DMS79 (cell line): ENCODE results near the gene DCP1B.

Experiments
- DNase-seq: peaks from one replicate; lab custom pipeline; 2025; lab: John Stamatoyannopoulos, UW

The DCP1B gene

GRCh38 chr12:1919763-1920162 lies 84.5 kb downstream of the DCP1B start:
- DNase-seq: no peak

DNA sequence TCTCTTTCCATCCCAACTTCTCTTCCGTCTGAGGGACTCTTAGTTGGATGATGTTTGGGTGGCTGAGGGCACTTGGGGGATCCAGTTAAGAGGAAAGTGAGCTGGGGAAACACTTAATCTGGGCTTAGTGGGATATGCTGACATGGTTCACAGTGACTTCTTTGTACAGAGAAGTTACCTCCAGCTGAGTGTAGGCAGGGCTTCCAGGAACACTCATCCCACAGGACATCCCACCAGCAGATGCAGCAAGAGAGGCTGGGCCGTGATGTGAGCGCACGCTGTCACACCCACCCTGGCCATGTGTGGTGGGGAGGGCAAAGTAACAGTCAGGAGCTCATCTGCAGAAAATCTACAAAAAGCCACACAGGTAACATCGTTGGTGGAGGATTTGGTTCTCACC lies 85.0 kb downstream of the DCP1B start:
- no peak for DNase-seq

DNA sequence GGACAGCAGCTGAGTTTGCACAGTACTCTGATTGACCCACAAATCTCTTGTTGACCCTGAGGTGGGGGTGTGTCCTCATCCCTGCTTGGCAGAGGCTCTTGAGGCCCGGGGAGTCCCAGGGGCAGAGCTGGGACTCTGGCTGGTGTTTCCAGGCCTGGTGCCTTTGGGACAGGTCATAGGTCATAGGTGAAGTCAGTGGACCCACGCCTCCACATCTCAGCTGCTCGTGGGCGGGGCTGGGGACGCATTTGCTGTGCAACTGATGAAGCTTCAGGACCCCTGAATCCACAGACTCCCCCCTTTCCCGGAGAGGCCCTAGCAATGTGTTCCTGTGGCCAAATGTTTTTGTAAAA lies 85.4 kb downstream of the DCP1B start:
- no peak for DNase-seq

DNA sequence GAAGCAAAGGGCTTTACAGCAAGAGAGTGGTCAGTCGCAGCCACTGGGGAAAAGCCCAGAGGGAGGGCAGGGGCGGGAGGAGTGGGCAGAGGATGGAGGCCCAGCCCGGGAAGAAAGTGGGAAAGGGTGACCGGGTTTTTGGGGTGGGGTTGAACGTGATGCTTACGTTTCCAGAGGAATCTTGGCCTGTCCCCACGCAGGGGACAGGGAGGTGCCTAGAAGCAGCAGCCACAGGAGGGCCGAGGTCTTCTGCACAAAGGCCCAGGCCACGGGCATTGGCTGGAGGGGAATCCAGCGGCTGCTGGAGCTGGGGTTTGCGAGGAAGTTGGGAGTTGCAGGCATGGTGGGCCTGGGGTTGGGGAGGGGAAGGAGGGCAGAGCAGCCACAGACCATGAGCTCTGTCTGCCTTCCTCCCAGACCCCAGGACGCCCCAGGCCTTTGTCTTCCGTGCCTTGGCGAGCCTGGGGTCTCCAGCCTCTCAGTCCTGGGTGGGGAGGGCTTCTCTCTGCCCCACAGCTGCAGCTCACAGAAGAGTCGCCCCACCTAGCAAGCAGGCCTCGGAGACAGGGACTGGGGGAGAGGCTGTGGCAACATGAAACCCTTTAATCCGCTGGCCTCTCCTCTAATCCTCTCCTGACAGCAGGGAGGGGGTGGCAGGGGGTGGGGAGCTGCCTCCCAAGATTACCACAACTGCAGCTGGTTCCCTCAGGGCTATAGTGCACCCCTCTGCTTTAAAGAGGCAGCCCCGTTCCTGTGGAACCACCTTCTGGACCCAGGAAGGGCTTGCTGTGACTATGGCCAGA lies 86.0 kb downstream of the DCP1B start, which contains the start of gene CACNA2D4:
Gene CACNA2D4 (minus strand): TSS at position 572 of the 803 bp plus-strand sequence. CDS start 179 bp downstream, at position 393.
- DNase-seq: no peak

DNA sequence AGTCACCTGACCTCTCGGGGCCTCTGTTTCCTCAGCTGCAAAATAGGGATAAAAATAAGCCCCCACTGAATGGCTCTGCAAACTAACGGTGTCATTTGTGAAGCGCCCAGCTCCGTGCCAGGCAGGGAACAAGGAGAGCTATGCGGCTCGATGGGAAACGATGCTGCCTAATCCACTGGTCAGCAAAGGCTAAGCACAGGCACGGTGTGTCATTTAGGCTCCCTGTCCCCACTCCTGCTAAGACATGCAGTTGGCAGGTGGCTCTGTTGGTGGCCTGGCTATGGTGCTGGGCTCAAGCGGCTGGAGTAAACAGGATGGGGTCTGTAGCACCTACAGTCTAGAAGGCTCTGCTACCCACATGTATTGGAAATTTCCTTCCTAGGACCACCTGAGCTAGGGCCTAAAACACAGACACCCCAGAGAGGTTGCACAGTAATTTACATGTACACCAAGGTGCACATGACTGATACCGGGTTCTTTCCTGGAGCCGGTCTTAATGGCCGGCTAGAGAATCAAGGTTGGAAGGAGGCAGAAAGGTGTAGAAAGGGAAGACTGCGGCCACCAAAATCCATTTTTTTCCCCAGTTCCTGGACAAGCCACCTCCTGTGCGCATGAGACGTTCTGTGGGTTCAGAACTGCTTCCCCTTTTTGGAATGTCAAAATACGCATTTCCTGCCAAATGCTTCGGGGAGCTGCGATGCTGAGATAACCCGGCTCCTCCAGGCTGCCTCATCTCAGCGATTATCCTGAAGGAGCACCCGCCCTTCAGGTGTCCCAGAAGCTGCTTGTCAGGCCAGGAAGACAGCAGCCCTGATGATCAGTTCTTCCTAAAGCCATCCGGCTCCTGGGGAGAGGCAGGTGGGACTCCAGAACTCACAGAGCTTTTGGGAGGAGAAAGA lies 86.8 kb downstream of the DCP1B start:
- DNase-seq: no peak

DNA sequence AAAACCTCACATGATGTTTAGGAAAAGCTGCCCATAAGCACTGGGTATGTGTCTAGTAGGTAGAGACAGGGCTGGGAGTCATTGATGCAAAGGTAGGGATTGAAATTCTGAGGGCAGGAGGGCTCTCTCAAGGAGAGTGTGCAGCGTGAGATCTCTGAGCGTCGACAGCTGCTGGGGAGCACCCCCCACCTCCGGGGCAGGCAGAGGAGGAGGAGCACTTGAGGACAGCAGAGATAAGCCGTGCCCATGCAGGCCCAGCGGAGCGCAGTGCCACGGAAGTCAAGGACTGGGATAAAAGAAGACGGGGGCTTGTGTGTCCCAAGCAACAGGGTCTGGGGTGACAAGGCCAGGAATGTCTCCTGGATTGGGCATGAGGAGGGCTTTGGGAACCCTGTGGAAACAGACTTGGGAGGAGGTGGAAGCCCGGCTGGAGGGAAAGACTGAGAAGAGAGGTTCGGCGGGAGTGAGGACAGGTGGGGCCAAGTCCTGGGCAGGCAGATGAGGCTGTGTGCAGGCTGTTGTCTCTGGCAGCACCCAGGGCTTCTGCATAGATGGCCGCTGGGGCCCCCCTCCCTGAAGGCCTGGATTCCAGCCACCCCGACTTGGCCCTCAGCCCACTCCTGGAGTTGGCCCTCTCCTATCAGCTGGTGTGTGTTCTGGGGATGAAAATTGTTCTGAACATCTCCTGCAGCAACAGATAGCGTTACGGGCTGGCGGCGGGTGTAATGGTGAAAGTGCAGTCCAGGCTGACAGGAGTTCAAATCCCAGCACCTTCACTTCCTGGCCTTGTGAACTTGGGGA lies 87.7 kb downstream of the DCP1B start:
- DNase-seq: no peak

DNA sequence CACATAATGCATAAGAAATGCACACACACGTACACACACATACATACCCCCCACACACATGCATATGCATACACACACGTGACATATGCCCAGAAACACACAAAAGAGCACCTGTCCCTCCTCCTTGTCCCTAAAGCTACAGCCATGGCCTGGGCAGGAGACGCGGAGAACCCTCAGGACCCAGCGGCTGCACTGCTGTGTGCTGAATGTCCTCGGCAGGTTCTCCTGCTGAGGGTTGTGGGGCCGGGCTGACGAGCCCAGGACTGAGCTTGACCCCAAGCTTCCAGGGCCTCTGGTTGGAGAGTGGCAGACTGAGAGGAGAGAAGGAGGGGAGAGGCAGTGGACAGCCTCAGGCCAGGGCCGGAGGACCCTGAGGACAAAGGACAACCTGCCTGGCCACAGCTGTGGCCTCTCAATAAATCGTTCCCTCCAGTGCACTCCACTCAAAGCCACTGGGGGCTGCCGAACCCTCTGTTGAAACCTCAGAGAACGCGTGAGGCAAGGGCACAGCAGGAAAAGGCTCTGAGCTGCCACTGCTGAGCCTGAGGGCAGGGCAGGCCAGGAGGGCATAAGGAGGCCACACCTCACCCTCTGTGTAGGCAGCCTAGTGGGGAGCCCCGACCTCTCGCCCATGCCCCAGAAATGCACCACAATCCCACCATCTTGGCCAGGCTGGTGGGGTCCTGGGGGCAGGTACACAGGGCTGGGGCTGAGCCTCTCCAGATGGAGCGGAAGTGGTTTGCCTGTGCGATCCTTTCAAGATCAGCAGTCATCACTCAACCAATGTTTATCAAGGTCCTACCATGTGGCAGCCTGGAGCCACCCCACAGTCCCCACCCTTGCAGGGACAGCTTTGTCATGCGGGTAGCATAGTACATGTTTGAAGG lies 88.9 kb downstream of the DCP1B start:
- DNase-seq: no peak

DNA sequence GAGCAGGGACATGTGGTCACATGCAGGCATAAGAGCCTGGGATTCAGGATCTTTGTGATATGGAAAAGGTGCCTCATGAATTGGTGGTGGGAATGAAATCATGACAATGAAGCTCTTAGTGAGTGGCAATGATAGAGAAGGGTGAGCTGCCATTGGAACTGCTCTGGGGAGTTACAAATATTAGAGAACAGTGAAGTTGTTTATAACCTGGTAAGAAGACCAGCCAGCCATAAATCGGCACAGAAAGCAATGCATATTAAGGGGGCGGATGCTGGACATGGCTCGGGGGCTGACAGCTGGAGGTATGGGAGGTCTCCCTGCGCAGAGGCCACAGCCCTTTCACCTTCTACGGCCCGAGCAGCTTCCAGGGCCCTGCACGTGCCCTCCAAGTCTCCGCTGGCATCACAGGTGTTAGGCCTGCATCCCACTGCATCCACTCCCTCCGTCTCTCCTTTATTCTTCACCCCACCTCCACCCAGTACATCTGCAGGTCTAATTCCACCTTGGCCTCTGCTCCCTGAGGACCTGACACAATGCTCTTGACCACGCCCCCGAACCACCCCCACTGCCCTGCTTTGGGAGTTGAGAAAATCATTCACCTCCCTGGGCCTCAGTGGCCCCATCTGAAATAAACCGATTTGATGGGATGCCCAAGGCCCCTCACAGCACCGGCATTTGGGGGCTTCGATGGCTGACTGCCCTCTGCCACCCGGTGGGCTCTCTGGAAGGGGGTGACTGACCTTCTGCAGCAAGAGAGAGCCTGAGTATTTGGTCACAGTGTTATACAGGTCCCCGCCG lies 89.9 kb downstream of the DCP1B start:
- DNase-seq: no peak

DNA sequence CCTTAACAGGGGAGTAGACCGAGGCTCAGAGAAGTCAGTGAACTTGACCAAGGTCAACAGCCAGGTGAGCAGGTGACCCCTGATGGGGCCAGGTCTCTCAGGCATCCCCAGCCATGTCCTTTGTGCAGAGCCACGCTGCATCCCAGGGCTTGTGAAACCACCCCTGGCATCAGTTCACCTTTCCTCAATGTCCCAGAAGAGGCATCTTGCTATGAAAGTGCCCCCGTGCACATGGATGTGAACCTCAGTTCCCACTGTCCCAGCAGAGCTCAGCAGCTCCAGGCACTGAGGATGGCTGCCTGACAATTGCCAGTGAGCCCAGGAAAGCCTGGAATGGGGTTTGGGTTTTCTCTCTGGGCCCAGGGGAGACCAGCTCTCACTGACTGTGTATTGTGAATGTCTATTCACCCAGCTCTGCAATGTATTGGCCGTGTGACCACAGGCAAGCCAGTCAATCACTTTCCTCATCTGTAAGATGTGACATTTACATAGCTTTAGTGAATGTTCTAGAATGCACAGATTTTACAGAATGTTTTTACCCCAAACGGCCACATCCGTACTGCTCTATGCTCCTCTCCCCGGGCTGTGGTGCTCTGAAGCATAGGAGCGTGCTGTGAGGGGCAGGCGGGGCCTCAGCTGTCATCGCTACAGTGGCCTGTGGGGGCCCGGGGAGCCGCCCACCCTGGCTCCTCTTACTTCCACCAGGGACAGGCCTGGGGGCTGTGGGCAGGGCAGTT lies 90.7 kb downstream of the DCP1B start:
- no peak for DNase-seq

GRCh38 chr12:1912580-1913376 lies 91.5 kb downstream of the DCP1B start:
- no peak for DNase-seq

DNA sequence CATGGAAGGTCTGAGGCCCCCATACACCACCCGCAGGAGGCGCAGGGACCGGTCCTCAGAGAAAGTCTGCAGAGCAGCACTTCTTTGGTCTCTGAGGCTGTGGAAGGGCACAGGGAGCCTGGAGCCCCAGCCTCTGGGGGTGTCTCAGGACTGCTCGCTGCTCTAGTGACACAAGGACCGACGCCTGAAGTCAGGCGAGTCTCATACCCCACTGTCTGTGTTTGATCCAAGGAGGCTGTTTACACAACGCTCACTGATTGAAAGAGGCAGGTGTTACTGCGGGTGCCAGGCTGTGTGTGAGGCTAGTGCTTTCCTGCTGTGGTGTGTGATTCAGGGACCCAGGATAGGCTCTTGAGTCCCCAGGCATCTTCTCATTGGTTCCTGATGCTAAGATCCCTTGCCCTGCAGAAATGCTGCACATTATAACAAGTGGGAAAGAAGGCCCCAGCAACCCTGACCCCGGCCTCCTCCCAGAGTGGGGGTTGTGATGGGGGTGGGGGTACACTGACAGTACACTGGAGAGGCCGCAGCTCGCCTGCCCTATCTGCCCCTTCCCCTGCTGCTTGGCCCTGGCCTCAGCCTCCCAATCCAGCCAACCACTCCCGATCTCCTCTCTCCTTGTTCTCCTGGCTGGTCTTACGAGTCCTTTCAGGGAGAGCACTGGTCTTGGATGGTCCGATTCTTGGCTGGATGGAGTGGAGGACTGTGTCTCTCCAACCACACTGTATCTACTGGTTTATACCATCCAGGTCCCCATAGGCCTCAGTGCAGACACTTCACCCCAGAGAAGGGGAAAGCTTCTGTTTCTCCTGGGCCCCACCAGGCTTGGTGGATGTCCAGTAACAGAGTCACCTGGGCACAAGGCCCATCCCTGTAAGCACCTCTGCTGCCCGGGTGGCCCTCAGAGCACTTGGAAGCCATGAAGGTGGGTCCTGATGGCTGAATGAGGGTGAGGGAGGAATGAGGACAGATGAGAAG lies 92.4 kb downstream of the DCP1B start:
- DNase-seq: peak; percentile 36

GRCh38 chr12:1910468-1910867 lies 93.8 kb downstream of the DCP1B start:
- DNase-seq: no peak

GRCh38 chr12:1908758-1909157 lies 95.5 kb downstream of the DCP1B start:
- DNase-seq: no peak

DNA sequence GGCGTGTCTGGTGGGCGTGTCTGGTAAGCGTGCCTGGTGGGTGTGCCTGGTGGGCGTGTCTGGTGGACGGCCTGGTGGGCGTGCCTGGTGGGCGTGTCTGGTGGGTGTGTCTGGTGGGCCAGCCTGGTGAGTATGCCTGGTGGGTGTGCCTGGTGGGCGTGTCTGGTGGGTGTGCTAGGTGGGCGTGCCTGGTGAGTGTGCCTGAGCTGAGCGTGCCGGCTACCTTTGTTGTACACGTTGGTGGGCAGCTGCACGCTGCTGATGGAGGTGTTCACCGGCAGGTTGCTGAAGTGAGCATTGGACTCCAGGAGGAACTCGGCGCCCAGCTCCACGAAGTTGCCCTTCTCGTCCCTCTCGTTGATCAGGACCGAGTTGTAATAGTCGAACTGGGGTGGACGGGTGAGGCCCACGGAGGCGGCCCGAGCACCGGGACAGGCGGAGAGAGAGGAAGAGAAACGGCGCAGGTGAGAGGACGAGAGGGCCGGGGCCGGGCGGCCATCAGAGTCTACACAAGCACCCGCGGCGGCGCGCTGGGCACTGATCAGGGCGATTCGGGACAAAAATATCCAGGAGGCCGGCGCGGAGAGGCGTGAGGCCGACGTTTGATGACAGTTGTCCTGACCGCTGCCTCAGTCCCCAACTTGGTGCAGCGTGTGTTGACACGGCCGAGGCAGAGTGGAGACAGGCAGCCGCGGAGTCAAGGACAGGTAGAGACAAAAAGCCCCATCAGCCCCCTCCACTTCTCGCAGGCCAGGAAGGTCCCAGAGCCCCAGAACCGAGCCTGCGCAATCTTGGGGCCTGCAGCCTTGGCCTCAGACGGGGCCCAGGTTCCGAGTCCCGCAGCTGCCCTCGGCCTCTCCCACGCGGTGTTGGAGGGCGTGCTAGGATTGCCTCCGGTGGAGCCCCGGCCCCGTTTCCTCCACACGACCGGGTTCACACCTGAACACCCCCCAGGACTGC lies 96.3 kb downstream of the DCP1B start:
- DNase-seq: no peak

- DNase-seq: no peak
Observed at GRCh38 chr12:1906579-1906978, 97.7 kb downstream of the DCP1B start.

GRCh38 chr12:1904875-1905274 lies 99.4 kb downstream of the DCP1B start:
- DNase-seq: no peak
